GM12892 (cell line): ENCODE results near the gene PLA2G4D.

Experiments used
- POLR2A ChIP-seq: IDR thresholded peaks from 2 replicates; pipeline ENCODE4 v1.6.1; 2011; ENCODE audit warnings: low read depth, low read length, control low read depth
- POLR2AphosphoS5 ChIP-seq: IDR thresholded peaks from 2 replicates; pipeline ENCODE4 v1.6.1; 2011; ENCODE audit warnings: low read depth, low read length, control low read depth
- TAF1 ChIP-seq: IDR thresholded peaks from 2 replicates; pipeline ENCODE4 v1.6.1; 2011; ENCODE audit warnings: low read depth, mild to moderate bottlenecking, control low read depth, low read length, borderline replicate concordance

DNA sequence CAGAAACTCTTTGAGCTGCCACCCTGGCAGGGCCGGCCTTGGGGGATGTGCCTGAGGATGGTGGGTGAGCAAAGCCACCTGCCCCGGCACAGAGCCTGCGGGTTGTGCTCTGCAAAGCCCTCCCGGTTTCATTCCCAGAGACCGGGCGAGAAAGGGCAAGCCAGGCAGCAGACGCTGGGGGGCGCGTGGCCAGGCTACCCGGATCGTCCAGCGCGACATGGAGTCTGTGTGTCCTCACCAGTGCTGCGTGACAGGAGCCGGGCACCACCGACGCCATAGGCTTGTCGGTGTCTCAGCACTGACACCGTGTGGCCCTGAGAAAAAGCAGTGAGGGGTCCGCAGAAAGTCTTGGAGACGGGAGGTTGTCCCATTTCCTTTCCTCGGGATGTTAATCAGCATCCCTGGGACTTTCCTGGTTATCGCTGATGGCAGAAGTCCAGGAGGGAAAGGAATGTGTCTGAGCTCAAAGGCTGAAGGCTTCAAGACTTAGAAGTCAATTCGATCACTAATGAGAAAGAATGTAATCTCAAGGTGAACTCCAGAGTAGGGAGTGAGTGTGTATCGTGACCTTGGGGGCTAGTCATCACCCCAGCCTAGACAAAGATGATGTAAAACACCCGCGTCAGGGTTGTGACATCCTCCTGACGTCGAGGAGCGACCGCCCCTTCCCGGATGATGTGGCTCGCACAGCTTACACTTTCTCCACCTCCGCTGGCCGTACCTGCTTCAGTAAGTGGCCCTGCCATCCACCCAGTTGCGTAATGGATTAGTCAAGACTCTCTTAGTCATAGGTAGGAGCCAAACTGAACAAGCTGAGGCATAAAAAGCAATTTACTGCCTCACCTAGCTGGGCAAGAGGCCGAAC, 37.2 kb downstream of the PLA2G4D start:
- TF ChIP-seq POLR2A (no peak), POLR2AphosphoS5 (no peak), TAF1 (no peak)
